Measurements from ENCODE around the gene ZNF473.

The ZNF473 gene

DNA sequence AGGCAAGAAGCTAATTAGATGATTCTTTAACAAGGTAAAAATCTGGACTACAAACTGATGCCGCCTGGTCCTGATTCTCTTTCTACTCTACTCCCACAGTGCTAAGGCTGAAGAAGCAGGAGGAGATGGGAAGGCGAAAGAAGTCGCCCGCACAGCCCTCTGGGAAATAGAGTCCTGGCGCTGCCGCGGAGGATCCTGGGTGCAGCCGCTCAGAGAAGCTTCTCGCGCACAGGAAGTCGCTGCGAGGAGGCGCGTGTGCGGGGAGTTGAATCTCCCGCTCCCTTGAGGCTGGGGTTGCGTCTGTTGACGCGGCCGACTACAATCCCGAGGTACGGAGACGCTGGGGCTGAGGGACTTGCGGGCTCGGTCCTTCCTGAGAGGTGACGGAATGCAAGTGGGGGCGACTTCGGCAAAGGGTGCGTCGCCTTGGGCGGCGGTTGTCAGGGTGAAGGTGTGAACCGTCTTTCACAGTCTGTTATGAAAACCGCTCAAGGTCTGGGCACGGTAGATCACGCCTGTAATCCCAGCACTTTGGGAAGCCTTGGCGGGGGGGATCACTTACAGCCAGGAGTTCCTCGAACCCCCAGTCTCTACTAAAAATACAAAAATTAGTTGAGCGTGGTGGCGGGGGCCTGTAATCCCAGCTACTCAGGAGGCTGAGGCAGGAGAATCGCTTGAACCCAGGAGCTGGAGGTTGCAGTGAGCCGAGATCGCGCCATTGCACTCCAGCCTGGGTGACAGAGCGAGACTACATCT, at the start of gene ZNF473:
Gene ZNF473 (plus strand): TSS at position 212 of the 756 bp plus-strand sequence. CDS start 5,078 bp downstream, outside the sequence.
- Histone ChIP-seq H3K9me3 (ENCODE audit: control insufficient read depth, insufficient read depth, low read length) (no peaks in the 10 kb centered on the region), H3K9ac (ENCODE audit: low read depth, low read length) (peak within 1 kb of the TSS; percentile 72), H3K4me1 (ENCODE audit: insufficient read depth, low read length) (no peaks in the 10 kb centered on the region), H3K36me3 (ENCODE audit: insufficient read depth, low read length) (no peaks in the 10 kb centered on the region)

DNA sequence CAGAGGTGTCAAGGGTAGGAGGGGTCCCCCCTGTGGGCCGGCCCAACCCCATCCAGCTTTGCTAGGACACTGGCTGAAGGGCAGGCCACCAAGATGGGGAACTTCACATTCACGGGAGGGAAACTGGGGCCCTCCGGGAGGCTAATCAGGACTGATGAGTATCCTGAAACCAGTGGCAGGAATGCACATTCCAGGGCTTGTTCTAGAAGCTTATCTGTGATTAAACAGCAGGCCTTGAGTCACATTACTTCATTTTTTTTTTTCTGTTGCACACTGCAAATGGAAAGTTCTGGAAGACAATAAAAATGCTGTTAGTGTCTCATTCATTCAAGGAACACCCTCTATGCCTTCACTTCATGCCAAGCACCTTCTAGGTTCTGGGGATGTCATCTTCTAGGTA, 49.3 kb upstream of the ZNF473 start:
- no peak overlapping the region for H3K9ac ChIP-seq (ENCODE audit: low read depth, low read length)
- no peaks in the 10 kb centered on the region; the same call in 1 of the 2 replicates for H3K36me3 ChIP-seq (ENCODE audit: insufficient read depth, low read length)
- no peaks in the 10 kb centered on the region for H3K9me3 ChIP-seq (ENCODE audit: control insufficient read depth, insufficient read depth, low read length)
- H3K4me1 ChIP-seq (ENCODE audit: insufficient read depth, low read length) = no peaks in the 10 kb centered on the region

DNA sequence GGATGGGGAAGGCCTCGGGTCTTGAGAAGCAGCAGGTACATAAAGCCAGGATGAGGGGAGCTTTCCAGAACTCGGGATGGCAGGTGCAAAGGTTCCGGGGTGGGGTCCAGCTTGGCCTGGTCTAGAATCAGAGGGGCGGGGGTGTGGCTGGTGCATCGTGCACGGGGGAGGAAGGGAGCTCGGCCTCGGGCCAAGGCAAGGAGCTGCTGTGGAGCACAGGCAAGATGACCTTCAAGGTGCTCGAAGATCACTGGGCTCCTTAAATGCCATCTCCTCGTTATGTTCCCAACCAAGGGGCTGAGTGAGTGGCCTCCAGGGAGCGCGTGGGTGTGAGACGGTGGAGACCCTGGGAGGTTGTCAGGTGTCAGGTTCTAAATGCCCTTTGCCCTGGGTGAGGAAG, 48.7 kb upstream of the ZNF473 start:
- H3K4me1 ChIP-seq (ENCODE audit: insufficient read depth, low read length) = no peaks in the 10 kb centered on the region
- H3K9me3 ChIP-seq (ENCODE audit: control insufficient read depth, insufficient read depth, low read length) = no peaks in the 10 kb centered on the region
- no peaks in the 10 kb centered on the region; the same call in 1 of the 2 replicates for H3K36me3 ChIP-seq (ENCODE audit: insufficient read depth, low read length)
- H3K9ac ChIP-seq (ENCODE audit: low read depth, low read length) = no peak overlapping the region

DNA sequence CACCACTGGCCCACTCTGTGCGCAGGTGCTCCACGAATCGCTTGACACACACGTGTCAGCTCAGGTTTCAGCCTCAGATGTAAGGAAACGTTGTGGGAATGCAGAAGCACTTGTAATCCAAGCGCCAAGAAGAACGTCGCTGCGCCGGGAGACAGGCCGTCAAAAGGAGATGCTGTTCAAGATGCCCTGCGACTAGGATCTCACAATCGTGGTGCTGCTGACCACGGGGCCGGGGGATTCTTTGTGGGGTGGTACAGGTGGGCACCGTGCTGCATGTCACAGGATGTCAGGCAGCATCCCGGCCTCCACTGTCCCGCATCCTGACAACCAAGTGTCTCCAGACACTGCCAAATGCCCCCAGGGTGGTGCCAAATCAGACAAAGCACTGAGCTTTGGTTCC, 47.9 kb upstream of the ZNF473 start:
- Histone ChIP-seq H3K36me3 (ENCODE audit: insufficient read depth, low read length) (no peaks in the 10 kb centered on the region; the same call in 1 of the 2 replicates), H3K9me3 (ENCODE audit: control insufficient read depth, insufficient read depth, low read length) (no peaks in the 10 kb centered on the region), H3K9ac (ENCODE audit: low read depth, low read length) (no peak overlapping the region), H3K4me1 (ENCODE audit: insufficient read depth, low read length) (no peaks in the 10 kb centered on the region)

DNA sequence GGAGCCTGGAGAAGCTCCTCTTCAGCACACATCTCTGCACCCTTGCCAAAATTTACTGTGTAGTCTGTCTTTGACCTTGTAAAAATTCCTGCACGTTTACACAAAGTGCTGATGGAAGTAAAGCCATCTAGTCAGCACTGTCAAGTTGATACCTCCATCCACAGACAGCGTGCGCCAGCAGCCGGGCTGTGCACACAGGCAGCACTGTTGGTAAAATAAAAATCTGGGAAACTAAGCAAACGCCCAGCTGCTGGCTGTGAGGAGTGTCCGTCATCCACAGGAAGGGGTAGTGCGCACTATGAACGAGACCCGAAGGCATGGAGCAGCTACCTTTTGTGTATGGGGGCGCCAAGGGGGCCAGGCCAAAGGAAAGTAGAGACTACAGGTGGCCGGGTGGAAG, 47.5 kb upstream of the ZNF473 start:
- Histone ChIP-seq H3K36me3 (ENCODE audit: insufficient read depth, low read length) (no peaks in the 10 kb centered on the region; the same call in 1 of the 2 replicates), H3K4me1 (ENCODE audit: insufficient read depth, low read length) (no peaks in the 10 kb centered on the region), H3K9me3 (ENCODE audit: control insufficient read depth, insufficient read depth, low read length) (no peaks in the 10 kb centered on the region), H3K9ac (ENCODE audit: low read depth, low read length) (no peak overlapping the region)

DNA sequence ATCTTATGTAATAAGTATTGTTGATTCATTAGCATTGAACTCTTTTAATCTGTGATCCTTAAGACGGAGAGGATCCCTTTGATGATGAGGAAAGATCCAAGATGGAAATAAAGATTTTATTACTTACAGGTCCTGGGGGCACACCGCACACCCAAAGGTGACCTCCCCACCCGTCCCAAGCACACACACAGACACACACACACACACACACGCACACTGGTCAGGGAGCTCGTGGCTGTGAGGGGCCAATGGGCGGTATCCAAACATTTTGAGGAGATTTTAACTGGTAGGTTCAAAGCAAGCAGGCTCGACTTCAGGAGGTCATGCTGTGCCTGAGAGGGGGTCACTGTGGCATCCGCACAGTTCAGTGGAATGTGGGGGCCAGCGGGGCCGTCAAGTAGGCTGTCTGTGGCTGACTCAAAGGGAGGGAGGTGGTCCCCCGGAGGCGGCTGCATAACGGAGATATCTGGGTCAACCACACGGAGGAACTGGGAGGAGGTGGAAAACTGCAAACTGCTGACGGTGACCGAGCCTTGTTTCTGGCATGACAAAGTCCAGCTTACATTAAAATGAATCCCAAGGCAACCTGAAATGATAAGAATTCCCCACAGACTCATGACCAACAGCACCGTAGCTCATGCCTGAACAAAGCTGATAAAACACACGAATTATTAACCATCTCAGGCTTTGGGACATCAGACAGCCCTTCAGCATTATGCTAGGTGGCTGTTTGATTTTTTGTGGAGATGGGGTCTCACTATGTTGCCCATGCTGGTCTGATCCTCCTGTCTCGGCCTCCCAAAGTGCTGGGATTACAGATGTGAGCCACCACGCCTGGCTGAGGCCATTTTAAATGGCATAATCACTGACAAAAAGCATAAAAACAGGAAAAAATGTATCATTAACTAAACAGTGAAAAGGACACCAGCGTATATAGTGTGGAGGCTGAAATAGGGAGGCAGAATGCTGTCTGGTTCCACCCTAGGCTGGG, 43.9 kb upstream of the ZNF473 start:
- no peaks in the 10 kb centered on the region; the same call in 1 of the 2 replicates for H3K36me3 ChIP-seq (ENCODE audit: insufficient read depth, low read length)
- no peaks in the 10 kb centered on the region for H3K9me3 ChIP-seq (ENCODE audit: control insufficient read depth, insufficient read depth, low read length)

DNA sequence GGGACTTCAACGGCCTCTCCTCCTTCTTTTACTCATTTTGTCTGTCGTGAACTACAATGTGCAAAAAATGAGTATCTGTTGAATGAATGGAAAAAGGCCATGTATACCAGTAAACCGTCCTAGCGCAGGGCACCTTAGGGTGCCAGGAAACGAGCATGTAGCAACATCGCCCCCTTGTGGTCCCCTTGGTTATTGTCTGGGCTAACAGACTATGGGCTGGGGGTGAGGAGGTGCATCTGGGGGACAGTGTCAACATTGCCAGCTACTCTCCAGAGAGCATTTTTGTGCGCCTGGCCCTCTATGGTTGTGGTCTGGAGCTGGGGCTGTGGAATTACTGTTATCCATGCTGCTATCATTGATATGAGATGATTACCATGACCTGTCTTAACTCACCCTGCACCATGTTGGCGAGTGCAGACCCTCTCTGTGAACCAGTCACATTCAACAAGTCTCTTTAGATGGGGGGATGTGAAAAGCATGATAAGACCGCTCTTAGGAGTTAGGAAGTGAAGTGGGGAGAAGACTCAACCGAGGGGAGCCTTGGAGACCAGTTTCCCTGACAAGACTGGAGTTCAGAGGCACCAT, 42.1 kb upstream of the ZNF473 start:
- Histone ChIP-seq H3K9ac (ENCODE audit: low read depth, low read length) (no peak overlapping the region), H3K36me3 (ENCODE audit: insufficient read depth, low read length) (no peaks in the 10 kb centered on the region; the same call in 1 of the 2 replicates), H3K4me1 (ENCODE audit: insufficient read depth, low read length) (no peaks in the 10 kb centered on the region), H3K9me3 (ENCODE audit: control insufficient read depth, insufficient read depth, low read length) (no peaks in the 10 kb centered on the region)

More for the DNA sequence above, 43.9 kb upstream of the ZNF473 start:
- Histone ChIP-seq H3K4me1 (ENCODE audit: insufficient read depth, low read length) (no peaks in the 10 kb centered on the region), H3K9ac (ENCODE audit: low read depth, low read length) (no peak overlapping the region)

DNA sequence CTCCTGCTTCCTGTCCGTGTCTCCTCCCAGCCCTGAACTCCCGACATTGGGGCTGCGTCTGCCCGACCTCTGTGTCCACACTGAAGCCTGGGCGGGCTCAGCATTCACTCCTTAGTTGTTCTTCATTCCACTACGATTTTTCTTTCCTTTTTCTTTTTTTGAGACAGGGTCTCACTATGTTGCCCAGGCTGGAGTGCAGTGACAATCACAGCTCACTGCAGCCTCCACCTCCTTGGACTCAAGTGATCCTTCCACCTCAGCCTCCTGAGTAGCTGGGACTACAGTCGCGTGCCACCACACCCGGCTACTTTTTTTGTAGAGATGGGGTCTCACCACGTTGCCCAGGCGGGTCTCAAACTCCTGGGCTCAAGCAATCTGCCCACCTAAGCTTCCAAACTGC, 41.3 kb upstream of the ZNF473 start:
- Histone ChIP-seq H3K9me3 (ENCODE audit: control insufficient read depth, insufficient read depth, low read length) (no peaks in the 10 kb centered on the region), H3K9ac (ENCODE audit: low read depth, low read length) (no peak overlapping the region), H3K36me3 (ENCODE audit: insufficient read depth, low read length) (no peaks in the 10 kb centered on the region), H3K4me1 (ENCODE audit: insufficient read depth, low read length) (no peaks in the 10 kb centered on the region)

DNA sequence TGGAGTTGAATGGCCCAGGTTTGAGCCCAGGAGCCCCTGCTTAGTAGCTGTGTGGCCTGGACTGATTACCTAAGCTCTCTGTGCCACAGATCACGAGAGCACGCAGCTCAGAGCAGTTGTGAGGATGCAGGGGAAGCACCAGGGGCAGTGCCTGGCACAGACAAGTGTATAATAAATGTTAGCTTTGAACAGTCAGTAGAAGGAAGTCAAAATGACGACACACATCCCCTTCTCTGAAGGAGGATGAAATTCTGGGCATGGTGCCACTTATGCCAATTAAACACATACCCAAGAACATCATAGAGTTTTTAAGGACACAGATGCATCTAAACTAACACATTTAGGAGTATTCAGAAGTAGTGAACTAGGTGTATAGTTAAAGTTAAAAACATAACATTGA, 39.9 kb upstream of the ZNF473 start:
- H3K9me3 ChIP-seq (ENCODE audit: control insufficient read depth, insufficient read depth, low read length) = no peaks in the 10 kb centered on the region
- H3K9ac ChIP-seq (ENCODE audit: low read depth, low read length) = no peak overlapping the region
- H3K4me1 ChIP-seq (ENCODE audit: insufficient read depth, low read length) = no peaks in the 10 kb centered on the region
- H3K36me3 ChIP-seq (ENCODE audit: insufficient read depth, low read length) = no peaks in the 10 kb centered on the region

DNA sequence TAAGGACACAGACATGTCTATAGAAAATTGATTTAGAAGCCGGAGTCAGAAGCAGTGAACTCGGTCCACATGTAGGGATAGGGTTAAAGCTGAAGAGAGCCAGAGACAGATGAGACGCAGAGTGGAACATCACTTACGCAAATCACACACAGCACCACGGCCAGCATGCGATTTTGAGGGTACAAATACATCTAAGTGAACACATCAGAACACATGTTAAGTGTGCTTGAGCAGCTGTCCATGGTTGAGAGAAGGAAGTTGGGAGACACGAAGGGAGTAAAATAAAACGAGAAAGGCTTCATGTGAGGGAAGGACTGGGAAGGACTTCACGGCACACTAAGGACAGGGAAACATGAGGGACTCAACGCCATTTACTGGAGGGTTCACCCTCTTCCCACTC, 39.5 kb upstream of the ZNF473 start:
- Histone ChIP-seq H3K36me3 (ENCODE audit: insufficient read depth, low read length) (no peaks in the 10 kb centered on the region), H3K9me3 (ENCODE audit: control insufficient read depth, insufficient read depth, low read length) (no peaks in the 10 kb centered on the region), H3K4me1 (ENCODE audit: insufficient read depth, low read length) (no peaks in the 10 kb centered on the region), H3K9ac (ENCODE audit: low read depth, low read length) (no peak overlapping the region)

DNA sequence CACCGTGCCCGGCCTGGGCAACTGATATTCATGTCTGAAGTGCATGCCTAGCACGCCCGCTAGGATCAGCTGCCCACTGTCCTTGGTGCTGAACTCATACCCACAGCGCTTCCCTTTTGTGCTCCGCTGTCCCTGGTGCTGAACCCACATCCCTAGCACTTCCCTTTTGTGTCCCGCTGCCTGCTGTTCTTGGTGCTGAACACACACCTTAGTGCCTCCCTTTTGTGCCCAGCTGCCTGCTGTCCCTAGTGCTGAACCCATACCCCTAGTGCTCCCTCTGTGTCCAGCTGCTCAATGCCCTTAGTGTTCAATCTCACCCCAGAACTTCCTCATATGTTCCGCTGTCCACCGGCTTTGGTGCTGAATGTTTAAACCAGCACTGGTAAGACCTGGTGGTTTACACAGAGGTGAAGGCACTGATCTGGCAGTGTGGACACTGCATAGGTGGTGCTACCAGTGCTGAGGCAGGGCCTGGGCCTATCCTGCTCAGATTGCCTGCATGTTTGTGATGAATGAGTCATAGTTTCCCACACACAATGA, 38.6 kb upstream of the ZNF473 start:
- Histone ChIP-seq H3K4me1 (ENCODE audit: insufficient read depth, low read length) (no peaks in the 10 kb centered on the region), H3K36me3 (ENCODE audit: insufficient read depth, low read length) (no peaks in the 10 kb centered on the region; the same call in 1 of the 2 replicates), H3K9ac (ENCODE audit: low read depth, low read length) (no peak overlapping the region), H3K9me3 (ENCODE audit: control insufficient read depth, insufficient read depth, low read length) (no peaks in the 10 kb centered on the region)

DNA sequence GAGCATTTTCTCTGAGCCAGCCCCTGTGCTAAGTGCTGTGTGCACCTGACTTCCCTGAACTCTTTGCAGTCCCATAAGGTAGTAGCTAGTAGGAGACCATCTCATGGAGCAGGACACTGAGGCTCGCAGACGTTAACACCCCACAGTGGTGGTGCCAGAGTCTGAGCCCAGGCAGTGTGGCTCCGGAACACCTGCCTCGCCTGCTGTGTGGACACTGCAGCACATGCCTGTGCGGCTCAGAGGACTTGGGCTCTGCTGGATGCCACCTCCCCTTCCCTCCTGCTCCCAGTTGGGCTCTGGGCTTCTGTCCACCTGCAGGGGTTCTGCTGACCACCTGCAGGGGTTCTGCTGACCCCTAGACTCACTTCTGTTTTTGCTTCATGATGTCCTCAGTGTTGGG, 37.8 kb upstream of the ZNF473 start:
- Histone ChIP-seq H3K36me3 (ENCODE audit: insufficient read depth, low read length) (no peaks in the 10 kb centered on the region; the same call in 1 of the 2 replicates), H3K9me3 (ENCODE audit: control insufficient read depth, insufficient read depth, low read length) (no peaks in the 10 kb centered on the region), H3K9ac (ENCODE audit: low read depth, low read length) (no peak overlapping the region), H3K4me1 (ENCODE audit: insufficient read depth, low read length) (no peaks in the 10 kb centered on the region)

DNA sequence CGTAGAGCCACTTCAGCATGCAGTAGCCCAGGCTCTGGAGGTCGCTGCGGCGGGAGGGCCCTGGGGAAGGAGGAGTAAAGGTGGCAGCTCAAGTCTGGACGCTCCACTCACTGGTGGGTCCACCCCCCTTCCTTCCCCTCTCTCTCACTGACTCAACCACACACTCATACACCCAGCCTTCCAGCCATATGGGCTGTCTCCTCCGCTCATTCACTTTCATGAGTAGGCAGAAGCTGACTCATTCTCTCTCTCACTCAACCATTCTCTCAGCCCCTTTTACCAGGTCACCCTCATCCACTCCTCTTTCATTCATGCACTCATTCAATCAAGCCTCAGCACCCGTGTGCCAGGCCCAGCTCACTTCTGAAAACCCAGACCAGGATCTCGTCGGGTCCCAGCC, 37.4 kb upstream of the ZNF473 start:
- Histone ChIP-seq H3K36me3 (ENCODE audit: insufficient read depth, low read length) (no peaks in the 10 kb centered on the region; the same call in 1 of the 2 replicates), H3K9me3 (ENCODE audit: control insufficient read depth, insufficient read depth, low read length) (no peaks in the 10 kb centered on the region), H3K4me1 (ENCODE audit: insufficient read depth, low read length) (no peaks in the 10 kb centered on the region), H3K9ac (ENCODE audit: low read depth, low read length) (no peak overlapping the region)

DNA sequence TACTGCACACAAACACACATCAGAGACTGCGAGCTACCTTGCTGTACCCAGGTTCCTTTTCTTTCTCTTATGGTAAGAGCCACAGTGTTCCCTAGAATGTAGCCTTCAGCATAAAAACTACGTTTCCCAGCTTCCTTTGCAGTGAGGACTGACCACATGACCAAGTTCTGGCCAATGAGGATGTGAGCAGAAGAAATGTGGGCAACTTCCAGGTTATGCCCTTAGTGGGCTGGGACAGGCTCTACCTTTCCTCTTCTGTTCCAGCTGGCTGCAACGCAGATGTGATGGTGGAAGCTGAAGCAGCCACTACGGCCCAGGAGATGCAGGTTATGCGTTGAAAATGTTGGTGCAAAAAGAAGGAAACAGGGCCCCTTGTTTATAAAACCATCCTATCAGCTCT, 28.1 kb upstream of the ZNF473 start:
- H3K9me3 ChIP-seq (ENCODE audit: control insufficient read depth, insufficient read depth, low read length) = no peaks in the 10 kb centered on the region
- no peaks in the 10 kb centered on the region for H3K36me3 ChIP-seq (ENCODE audit: insufficient read depth, low read length)
- H3K4me1 ChIP-seq (ENCODE audit: insufficient read depth, low read length) = no peaks in the 10 kb centered on the region
- no peak overlapping the region for H3K9ac ChIP-seq (ENCODE audit: low read depth, low read length)

All from ES-I3 (cell line).